HepG2 (cell line): ENCODE data around the gene FMC1. TPM values are rescaled to one million over a fixed set of nuclear protein-coding genes. Genes with fewer than 3 reads are reported as not detected.
A peak's percentile ranks its signal among the peaks of the same experiment; 100 is the strongest.

Experiments
- FOSL1 ChIP-seq: sonication (generic); formaldehyde crosslinking; IDR thresholded peaks from 2 replicates; pipeline ENCODE4 v1.9.0; 2021; ENCODE audit warnings: missing genetic modification reagents, borderline replicate concordance
- GABPA ChIP-seq, 2 experiments: IDR thresholded peaks; 2 replicates each; pipeline ENCODE4 v1.6.1; 2011 to 2016; ENCODE audit warnings: low read depth in 2 of 2, low read length in 1 of 2, missing biosample characterization in 1 of 2, missing genetic modification characterization in 1 of 2
- ISL2 ChIP-seq: sonication (generic); formaldehyde crosslinking; IDR thresholded peaks from 2 replicates; pipeline ENCODE4 v1.5.0; 2020; ENCODE audit warnings: missing genetic modification reagents
- KDM6A ChIP-seq: IDR thresholded peaks from 2 replicates; pipeline ENCODE4 v1.6.1; 2016; ENCODE audit warnings: low read depth
- MAFG ChIP-seq: sonication (generic); formaldehyde crosslinking; IDR thresholded peaks from 2 replicates; pipeline ENCODE4 v1.5.1; 2020; ENCODE audit warnings: mild to moderate bottlenecking, missing genetic modification reagents
- PCBP1 ChIP-seq: fragments of 200-400 bp; formaldehyde crosslinking; IDR thresholded peaks from 2 replicates; pipeline ENCODE4 v1.6.1; 2017; ENCODE audit warnings: mild to moderate bottlenecking, low read depth, low read length, borderline replicate concordance
- SP5 ChIP-seq: IDR thresholded peaks from 2 replicates; pipeline ENCODE4 v1.6.1; 2016; ENCODE audit warnings: low read depth, borderline replicate concordance
- STAG1 ChIP-seq: sonication (generic); formaldehyde crosslinking; IDR thresholded peaks from 2 replicates; pipeline ENCODE4 v1.4.0; 2020; ENCODE audit warnings: missing genetic modification reagents
- TEAD2 ChIP-seq: sonication (generic); formaldehyde crosslinking; IDR thresholded peaks from 2 replicates; pipeline ENCODE4 v1.9.0; 2021; ENCODE audit warnings: missing genetic modification reagents
- ZBTB38 ChIP-seq: sonication (generic); formaldehyde crosslinking; IDR thresholded peaks from 2 replicates; pipeline ENCODE4 v1.5.1; 2020; ENCODE audit warnings: mild to moderate bottlenecking, missing genetic modification reagents
- ZNF143 ChIP-seq: sonication (generic); formaldehyde crosslinking; IDR thresholded peaks from 2 replicates; pipeline ENCODE4 v1.4.0; 2020; ENCODE audit warnings: missing genetic modification reagents
- ZNF563 ChIP-seq: sonication (generic); formaldehyde crosslinking; IDR thresholded peaks from 2 replicates; pipeline ENCODE4 v1.8.0; 2022; ENCODE audit warnings: mild to moderate bottlenecking, moderate library complexity, missing genetic modification reagents
- ZNF772 ChIP-seq: sonication (generic); formaldehyde crosslinking; IDR thresholded peaks from 2 replicates; pipeline ENCODE4 v1.5.0; 2020; ENCODE audit warnings: mild to moderate bottlenecking, missing genetic modification reagents
- polyA plus RNA-seq, 8 experiments: library from polyadenylated mRNA; depleted of rRNA in 3 of 8; stranded (reverse) in 7 of 8; unstranded in 1 of 8; fragments of >200 nt; fragmentation: Illumina TruSeq in 4 of 8; extraction: Trizol in 4 of 8; gene quantifications; 2 replicates each; pipeline versions ENCODE4 v1.2.1 to v1.2.3, GENCODE V29; 2011 to 2016; ENCODE audit warnings: low read depth in 4 of 8, missing spikeins in 1 of 8, mixed read lengths in 1 of 8; ENCODE audit not compliant: insufficient read depth in 1 of 8
- total RNA-seq, 5 experiments: library from RNA; depleted of rRNA; stranded (reverse); fragments of >200 nt; fragmentation: Illumina TruSeq; extraction: Trizol; gene quantifications; 2 replicates each; pipeline ENCODE4 v1.2.3, GENCODE V29; 2016; ENCODE audit warnings: low read depth in 1 of 5
- TF ChIP-seq, protein P1 (sequence below): sonication (generic); formaldehyde crosslinking; IDR thresholded peaks from 2 replicates; pipeline ENCODE4 v1.8.1; 2023; ENCODE audit warnings: mild to moderate bottlenecking, missing genetic modification reagents

The FMC1 gene
- total and polyA plus RNA-seq, 2 of the 13 experiments (the other 11 are each of a cell fraction or from before 2014, with no cell fraction given), result 39.2 to 50.7 TPM

DNA sequence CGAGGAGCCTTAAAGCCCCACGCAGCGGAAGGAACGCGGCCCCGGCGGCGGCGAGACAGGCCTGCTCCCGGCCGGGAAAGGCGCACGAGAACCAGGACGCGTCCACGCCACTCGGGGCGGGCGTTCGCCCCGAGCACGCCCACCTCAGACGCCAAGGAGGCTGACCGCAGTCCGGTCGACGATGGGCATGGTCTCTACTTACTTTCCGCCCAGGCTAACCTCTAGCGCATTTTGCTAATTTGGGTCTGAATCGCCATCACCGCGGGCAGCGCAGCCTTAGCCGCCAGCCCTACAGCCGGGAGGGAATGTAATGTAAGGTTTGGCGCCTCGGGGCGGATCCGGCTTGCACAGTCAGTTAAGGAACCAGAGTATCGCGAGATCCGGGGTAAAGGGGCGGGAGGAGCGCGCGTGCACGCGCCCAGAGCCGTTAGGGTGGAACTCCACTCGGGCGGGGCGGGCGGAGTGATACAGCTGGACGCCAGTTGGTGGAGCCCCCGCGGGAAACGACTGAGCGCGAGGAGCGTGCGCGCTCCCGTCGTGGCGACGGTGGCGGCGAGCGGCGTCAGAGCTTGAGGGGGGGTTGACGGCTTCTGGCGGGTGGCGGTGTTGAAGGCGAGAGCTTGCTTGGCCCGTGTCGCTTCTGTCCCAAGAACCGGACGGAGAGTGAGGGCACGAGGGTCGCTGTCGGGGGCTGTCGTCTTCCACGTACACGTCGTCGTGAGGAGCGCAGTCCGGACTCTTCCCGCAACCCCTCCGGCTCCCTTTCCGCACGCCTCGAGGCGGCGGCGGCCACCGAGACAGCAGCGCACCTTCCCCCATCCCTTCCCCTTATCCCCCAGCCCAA lies 18.5 kb downstream of the FMC1 start, which contains the start of gene LUC7L2 (continued):
- no peak for TF ChIP-seq GABPA (IDR thresholded peaks at IDR 0.05; ENCODE audit: low read depth, low read length)
- peak; percentile 65 for TF ChIP-seq GABPA (CRISPR knock-in tag; IDR thresholded peaks at IDR 0.05; ENCODE audit: low read depth)
- TF ChIP-seq STAG1, result no peak; the same call in 1 of the 2 replicates
- TF ChIP-seq ISL2 (CRISPR knock-in tag), result peak; percentile 79
- peak; percentile 29; the same call in 1 of the 2 replicates for TF ChIP-seq ZNF772 (CRISPR knock-in tag)
- no peak; the same call in 1 of the 2 replicates for TF ChIP-seq ZNF563 (CRISPR knock-in tag)
- TF ChIP-seq TEAD2 (CRISPR knock-in tag), result no peak
- peak; percentile 50; the same call in 1 of the 2 replicates for TF ChIP-seq ZNF143 (CRISPR knock-in tag)
- TF ChIP-seq PCBP1, result peak; percentile 22
- peak; percentile 87 for TF ChIP-seq ZBTB38 (CRISPR knock-in tag)
- TF ChIP-seq FOSL1 (CRISPR knock-in tag), result no peak
- no peak for TF ChIP-seq KDM6A (CRISPR knock-in tag)
- TF ChIP-seq, protein P1, sequence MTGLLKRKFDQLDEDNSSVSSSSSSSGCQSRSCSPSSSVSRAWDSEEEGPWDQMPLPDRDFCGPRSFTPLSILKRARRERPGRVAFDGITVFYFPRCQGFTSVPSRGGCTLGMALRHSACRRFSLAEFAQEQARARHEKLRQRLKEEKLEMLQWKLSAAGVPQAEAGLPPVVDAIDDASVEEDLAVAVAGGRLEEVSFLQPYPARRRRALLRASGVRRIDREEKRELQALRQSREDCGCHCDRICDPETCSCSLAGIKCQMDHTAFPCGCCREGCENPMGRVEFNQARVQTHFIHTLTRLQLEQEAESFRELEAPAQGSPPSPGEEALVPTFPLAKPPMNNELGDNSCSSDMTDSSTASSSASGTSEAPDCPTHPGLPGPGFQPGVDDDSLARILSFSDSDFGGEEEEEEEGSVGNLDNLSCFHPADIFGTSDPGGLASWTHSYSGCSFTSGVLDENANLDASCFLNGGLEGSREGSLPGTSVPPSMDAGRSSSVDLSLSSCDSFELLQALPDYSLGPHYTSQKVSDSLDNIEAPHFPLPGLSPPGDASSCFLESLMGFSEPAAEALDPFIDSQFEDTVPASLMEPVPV (CRISPR knock-in tag), result peak; percentile 76
- TF ChIP-seq MAFG, result no peak
- peak; percentile 40; the same call in 1 of the 2 replicates for TF ChIP-seq SP5 (CRISPR knock-in tag)
